Activated CD8-positive, alpha-beta T cell treated with anti-CD3 and anti-CD28 coated beads, Interleukin-2, amount 10 ng/mL, durations not matched to agents 7 days and 5 days (primary cell): ENCODE results near the gene RGS5. TPM values are rescaled to one million over a fixed set of nuclear protein-coding genes. Genes with fewer than 3 reads are reported as not detected.
"Not testable (repeated sequence)": the region's sequence is repeated elsewhere in the genome, so short reads cannot be mapped to it uniquely, and the experiment has no call there.

Experiments
- ATAC-seq: fragments of 150-1000 bp; cut with Tn5 transposase; one replicate; pipeline ENCODE4 v1.10.0; 2021; ENCODE audit warnings: moderate library complexity
- CTCF ChIA-PET: fragments of 350-600 bp; sonication (Branson Sonifier 250); formaldehyde crosslinking; loops from one replicate; lab custom pipeline; 2021; ENCODE audit warnings: antibody characterized with exemption; lab: Charles Lee
- POLR2A ChIA-PET: fragments of 350-600 bp; sonication (Branson Sonifier 250); formaldehyde crosslinking; loops from one replicate; lab custom pipeline; 2021; ENCODE audit warnings: antibody characterized with exemption; lab: Charles Lee
- DNase-seq: peaks from one replicate; pipeline ENCODE4 v3.0.0-alpha.2; 2020
- H3K27ac Mint-ChIP-seq: one replicate; pipeline ENCODE4 v1.8.0; 2021; ENCODE audit warnings: mild to moderate bottlenecking, mixed read lengths
- H3K27me3 Mint-ChIP-seq: one replicate; pipeline ENCODE4 v1.8.0; 2021; ENCODE audit warnings: low read depth, mixed read lengths
- H3K36me3 Mint-ChIP-seq: one replicate; pipeline ENCODE4 v1.8.0; 2021; ENCODE audit warnings: low read depth, mixed read lengths
- H3K4me1 Mint-ChIP-seq: one replicate; pipeline ENCODE4 v1.8.0; 2021; ENCODE audit warnings: low read depth, mixed read lengths
- H3K4me3 Mint-ChIP-seq: one replicate; pipeline ENCODE4 v1.8.0; 2021; ENCODE audit warnings: mild to moderate bottlenecking, mixed read lengths
- H3K9me3 Mint-ChIP-seq: one replicate; pipeline ENCODE4 v1.8.0; 2022; ENCODE audit warnings: mixed read lengths; ENCODE audit not compliant: insufficient read depth
- total RNA-seq, 2 experiments: library from RNA; stranded (reverse); gene quantifications; one replicate each; pipeline ENCODE4 v1.2.3, GENCODE V29; 2021

The RGS5 gene
- total RNA-seq = 1 to 10 TPM in 1 of 2 experiments, under 1 TPM in 1; 0.66 to 2.6 TPM

GRCh38 chr1:163202833-163203451, at the start of gene RGS5:
RGS5 (minus strand) TSS chr1:163202916; CDS start chr1:163202835, 81 bp downstream.
- Mint-ChIP-seq H3K27me3 (no peaks in the 10 kb centered on the region), H3K4me3 (no peak within 1 kb of the TSS), H3K27ac (no peak within 1 kb of the TSS), H3K36me3 (no peaks in the 10 kb centered on the region), H3K9me3 (no peaks in the 10 kb centered on the region), H3K4me1 (no peaks in the 10 kb centered on the region)
- ATAC-seq = no peak
- CTCF ChIA-PET = interaction anchor here (0.8 to 1.4 kb wide), 3 partner anchors 15 to 349 kb away, joined by 3 read pairs; no protein-coding TSS in a partner anchor
- POLR2A ChIA-PET = no interaction called here
- DNase-seq = no peak

- Mint-ChIP-seq H3K9me3 (no peaks in the 10 kb centered on the region), H3K4me3 (no peak overlapping the region), H3K4me1 (no peaks in the 10 kb centered on the region), H3K27me3 (no peaks in the 10 kb centered on the region), H3K36me3 (no peaks in the 10 kb centered on the region), H3K27ac (no peak overlapping the region)
- DNase-seq = no peak
- ATAC-seq = no peak
- POLR2A ChIA-PET = no interaction called here
- CTCF ChIA-PET = no interaction called here
These were observed 47.8 kb upstream of the RGS5 start for GRCh38 chr1:163250382-163250974.

- Mint-ChIP-seq H3K27ac (no peak overlapping the region), H3K4me1 (no peaks in the 10 kb centered on the region), H3K27me3 (no peaks in the 10 kb centered on the region), H3K9me3 (no peaks in the 10 kb centered on the region), H3K4me3 (no peak overlapping the region), H3K36me3 (no peaks in the 10 kb centered on the region)
- DNase-seq (no peak), ATAC-seq (no peak)
- ChIA-PET POLR2A (no interaction called here), CTCF (no interaction called here)
These were observed 45.3 kb upstream of the RGS5 start for GRCh38 chr1:163248064-163248463.

- not testable (repeated sequence) for H3K27me3 Mint-ChIP-seq
These were observed 41.9 kb upstream of the RGS5 start for GRCh38 chr1:163244648-163245047.

GRCh38 chr1:163241746-163242145, 39.0 kb upstream of the RGS5 start:
- no peaks in the 10 kb centered on the region for H3K36me3 Mint-ChIP-seq
- ATAC-seq = no peak
- H3K4me3 Mint-ChIP-seq = no peak overlapping the region
- DNase-seq = no peak
- H3K4me1 Mint-ChIP-seq = no peaks in the 10 kb centered on the region
- no peak overlapping the region for H3K27ac Mint-ChIP-seq
- no peaks in the 10 kb centered on the region for H3K9me3 Mint-ChIP-seq
- ChIA-PET CTCF (no interaction called here), POLR2A (no interaction called here)
- H3K27me3 Mint-ChIP-seq = no peaks in the 10 kb centered on the region

More at GRCh38 chr1:163244648-163245047, 41.9 kb upstream of the RGS5 start:
- H3K4me1 Mint-ChIP-seq, H3K4me3 Mint-ChIP-seq, CTCF ChIA-PET, POLR2A ChIA-PET, H3K9me3 Mint-ChIP-seq, H3K27ac Mint-ChIP-seq, ATAC-seq, DNase-seq, H3K36me3 Mint-ChIP-seq: not testable (repeated sequence)

GRCh38 chr1:163240705-163241104, 38.0 kb upstream of the RGS5 start:
- Mint-ChIP-seq H3K9me3 (no peaks in the 10 kb centered on the region), H3K36me3 (no peaks in the 10 kb centered on the region), H3K4me3 (no peak overlapping the region), H3K4me1 (no peaks in the 10 kb centered on the region), H3K27me3 (no peaks in the 10 kb centered on the region), H3K27ac (no peak overlapping the region)
- DNase-seq = no peak
- CTCF ChIA-PET = no interaction called here
- POLR2A ChIA-PET = no interaction called here
- no peak for ATAC-seq

GRCh38 chr1:163233643-163234042, 30.9 kb upstream of the RGS5 start:
- H3K9me3 Mint-ChIP-seq, H3K4me1 Mint-ChIP-seq, DNase-seq, POLR2A ChIA-PET, H3K36me3 Mint-ChIP-seq, H3K27me3 Mint-ChIP-seq, ATAC-seq, H3K27ac Mint-ChIP-seq, CTCF ChIA-PET, H3K4me3 Mint-ChIP-seq: not testable (repeated sequence)

- Mint-ChIP-seq H3K27ac (no peak overlapping the region), H3K36me3 (no peaks in the 10 kb centered on the region)
These were observed 28.7 kb upstream of the RGS5 start for GRCh38 chr1:163231385-163231784.

GRCh38 chr1:163230827-163231226, 28.1 kb upstream of the RGS5 start:
- Mint-ChIP-seq H3K27ac (no peak overlapping the region), H3K4me1 (no peaks in the 10 kb centered on the region), H3K4me3 (no peak overlapping the region), H3K27me3 (no peaks in the 10 kb centered on the region), H3K9me3 (peaks cover 4% of the 10 kb centered on the region), H3K36me3 (no peaks in the 10 kb centered on the region)
- ChIA-PET CTCF (no interaction called here), POLR2A (no interaction called here)
- ATAC-seq (no peak), DNase-seq (no peak)

More at GRCh38 chr1:163231385-163231784, 28.7 kb upstream of the RGS5 start:
- POLR2A ChIA-PET = no interaction called here
- ATAC-seq (no peak), DNase-seq (no peak)
- H3K27me3 Mint-ChIP-seq = no peaks in the 10 kb centered on the region
- H3K9me3 Mint-ChIP-seq = peaks cover 4% of the 10 kb centered on the region
- no peak overlapping the region for H3K4me3 Mint-ChIP-seq
- CTCF ChIA-PET = no interaction called here
- H3K4me1 Mint-ChIP-seq = no peaks in the 10 kb centered on the region

- CTCF ChIA-PET, H3K27me3 Mint-ChIP-seq, ATAC-seq: not testable (repeated sequence)
These were observed 25.6 kb upstream of the RGS5 start for GRCh38 chr1:163228271-163228670.

GRCh38 chr1:163227126-163227525, 24.4 kb upstream of the RGS5 start:
- Mint-ChIP-seq H3K4me3 (no peak overlapping the region), H3K36me3 (no peaks in the 10 kb centered on the region), H3K27me3 (no peaks in the 10 kb centered on the region), H3K4me1 (no peaks in the 10 kb centered on the region), H3K9me3 (peaks cover 4% of the 10 kb centered on the region), H3K27ac (no peak overlapping the region)
- CTCF ChIA-PET = no interaction called here
- DNase-seq = no peak
- ATAC-seq = no peak
- POLR2A ChIA-PET = no interaction called here

More at GRCh38 chr1:163228271-163228670, 25.6 kb upstream of the RGS5 start:
- H3K27ac Mint-ChIP-seq, POLR2A ChIA-PET, H3K4me3 Mint-ChIP-seq, DNase-seq, H3K36me3 Mint-ChIP-seq, H3K4me1 Mint-ChIP-seq, H3K9me3 Mint-ChIP-seq: not testable (repeated sequence)

GRCh38 chr1:163213626-163214025, 10.9 kb upstream of the RGS5 start:
- POLR2A ChIA-PET = interaction anchor here (0.6 kb wide), 1 partner anchor 116 kb away, joined by 4 read pairs; no protein-coding TSS in a partner anchor
- Mint-ChIP-seq H3K9me3 (no peaks in the 10 kb centered on the region), H3K27me3 (peaks cover 16% of the 10 kb centered on the region), H3K4me3 (no peak overlapping the region), H3K36me3 (no peaks in the 10 kb centered on the region), H3K27ac (no peak overlapping the region), H3K4me1 (no peaks in the 10 kb centered on the region)
- ATAC-seq (no peak), DNase-seq (no peak)
- CTCF ChIA-PET = no interaction called here
